Mucosa of descending colon (tissue), 3 donors: Measurements from ENCODE around the gene HMCN2. TPM values are rescaled to one million over a fixed set of nuclear protein-coding genes. Genes with fewer than 3 reads are reported as not detected.
A peak's percentile ranks its signal among the peaks of the same experiment; 100 is the strongest.

Experiments
- ATAC-seq: fragments of 200-7000 bp; cut with Tn5 transposase; one replicate; pipeline ENCODE4 v1.9.1; 2020; ENCODE audit warnings: mild to moderate bottlenecking, moderate library complexity
- DNase-seq, 3 donors: peaks; one replicate each; pipeline ENCODE4 v3.0.0-alpha.2; 2020
- H3K36me3 ChIP-seq: fragments of 200-600 bp; one replicate; pipeline ENCODE4 v1.8.0; 2021; ENCODE audit warnings: low read depth, mild to moderate bottlenecking
- H3K4me1 ChIP-seq: fragments of 200-600 bp; one replicate; pipeline ENCODE4 v1.8.0; 2021; ENCODE audit warnings: low read depth, mild to moderate bottlenecking
- H3K4me3 ChIP-seq: fragments of 200-600 bp; one replicate; pipeline ENCODE4 v1.8.0; 2021; ENCODE audit warnings: mild to moderate bottlenecking
- H3K9me3 ChIP-seq: fragments of 200-600 bp; one replicate; pipeline ENCODE4 v1.8.0; 2021; ENCODE audit warnings: mild to moderate bottlenecking
- CTCF ChIP-seq: fragments of 200-600 bp; IDR thresholded peaks from one replicate; pipeline ENCODE4 v1.8.0; 2022; ENCODE audit warnings: antibody characterized with exemption, mild to moderate bottlenecking
- intact Hi-C, 2 donors: fragments of 100-400 bp; cut with DNase I in 1 of 2; cut with micrococcal nuclease in 1 of 2; formaldehyde crosslinking; loops; one replicate each; pipeline versions ENCODE4 v1.11.0 to v1.11.1; 2022; cut with DNase I, micrococcal nuclease
- total RNA-seq, 3 donors: library from RNA; stranded (reverse); fragmentation: NEBNext Ultra II Directional in 2 of 3; extraction: Animal tissue kit (Norgen Biotek cat#: 25700) in 2 of 3; gene quantifications; one replicate each; pipeline versions ENCODE4 v1.2.1 to v1.2.4, GENCODE V29; 2021 to 2023
- donor health status: DM: no; HTN: no; CAD: no; lungs with moderate emphysema.
- donor health status: DM: no; HTN: no; CAD: no.
- donor health status: DM: no; HTN: yes; CAD: no.

HMCN2 gene
- total RNA-seq, 3 donors from 2014 or later = 28.1 to 40.5 (median 33.2) TPM

DNA sequence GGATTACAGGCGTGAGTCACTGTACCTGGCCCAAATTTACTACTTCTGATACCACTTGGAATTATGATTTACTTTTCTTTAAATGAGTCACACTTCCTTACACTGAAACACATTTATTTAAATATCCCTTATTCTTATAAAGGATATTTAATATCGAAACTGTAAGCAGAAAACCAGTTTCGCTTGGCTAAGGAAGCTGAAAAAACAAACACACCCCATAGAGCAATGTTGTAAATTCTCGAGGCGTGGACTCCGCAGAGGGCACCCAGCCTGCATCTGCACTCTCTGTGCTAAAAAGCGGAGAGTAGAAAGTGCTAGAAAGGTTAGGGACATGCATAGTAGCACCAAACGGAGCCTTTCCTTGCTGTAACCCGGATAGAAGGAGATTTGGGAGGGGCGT is 86.5 kb downstream of the HMCN2 start:
- Histone ChIP-seq H3K9me3 (no peaks in the 10 kb centered on the region), H3K4me1 (peaks cover 6% of the 10 kb centered on the region), H3K4me3 (no peak overlapping the region), H3K36me3 (no peaks in the 10 kb centered on the region)
- no peak for TF ChIP-seq CTCF
- peak; percentile 91 for ATAC-seq
- intact Hi-C loops = no loop called here
- peak in 2 of 3 donors; percentile 55 to 64 for DNase-seq

DNA sequence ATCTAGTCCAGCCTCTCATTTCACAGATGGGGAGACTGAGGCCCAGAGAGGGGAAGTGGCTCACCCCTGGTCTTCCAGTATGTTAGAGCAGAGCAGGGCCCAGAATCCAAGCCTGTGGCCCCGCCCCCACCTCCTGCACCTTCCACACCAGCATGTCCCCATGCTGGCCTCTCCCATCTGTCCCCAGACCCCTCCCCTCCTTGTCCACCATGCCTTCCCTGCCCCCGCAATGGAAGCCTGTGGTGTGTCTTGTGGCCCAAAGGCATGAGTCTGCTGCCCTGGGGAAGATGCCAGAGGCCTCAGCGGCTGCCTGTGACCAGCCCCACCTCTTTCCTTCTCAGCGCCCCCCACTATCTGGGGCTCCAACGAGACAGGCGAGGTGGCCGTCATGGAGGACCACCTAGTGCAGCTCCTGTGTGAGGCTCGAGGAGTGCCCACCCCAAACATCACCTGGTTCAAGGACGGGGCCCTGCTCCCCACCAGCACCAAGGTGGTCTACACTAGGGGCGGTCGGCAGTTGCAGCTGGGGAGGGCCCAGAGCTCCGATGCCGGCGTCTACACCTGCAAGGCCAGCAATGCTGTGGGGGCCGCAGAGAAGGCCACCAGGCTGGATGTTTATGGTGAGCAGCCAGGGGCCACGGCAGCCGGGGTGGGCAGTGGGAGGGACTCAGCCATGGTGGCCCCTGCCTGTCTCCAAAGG is 87.2 kb downstream of the HMCN2 start:
- ATAC-seq (peak; percentile 17), DNase-seq (peak in 2 of 3 donors; percentile 29 to 55)
- Histone ChIP-seq H3K4me3 (no peak overlapping the region), H3K9me3 (no peaks in the 10 kb centered on the region), H3K4me1 (peaks cover 6% of the 10 kb centered on the region), H3K36me3 (no peaks in the 10 kb centered on the region)
- TF ChIP-seq CTCF = no peak
- intact Hi-C loops = no loop called here

- DNase-seq (peak in 1 of 3 donors; percentile 45), ATAC-seq (no peak)
- H3K4me1 ChIP-seq = peaks cover 6% of the 10 kb centered on the region
- intact Hi-C loops = no loop called here
- TF ChIP-seq CTCF = no peak
- H3K4me3 ChIP-seq = no peak overlapping the region
- H3K9me3 ChIP-seq = no peaks in the 10 kb centered on the region
- H3K36me3 ChIP-seq = no peaks in the 10 kb centered on the region
Measured at GRCh38 chr9:130354378-130354777, 88.8 kb downstream of the HMCN2 start.

GRCh38 chr9:130354806-130355205 is 89.2 kb downstream of the HMCN2 start:
- peaks cover 6% of the 10 kb centered on the region for H3K4me1 ChIP-seq
- no peak for TF ChIP-seq CTCF
- DNase-seq (peak in 1 of 3 donors; percentile 50), ATAC-seq (no peak)
- no peaks in the 10 kb centered on the region for H3K36me3 ChIP-seq
- H3K4me3 ChIP-seq = no peak overlapping the region
- no peaks in the 10 kb centered on the region for H3K9me3 ChIP-seq
- intact Hi-C loops = no loop called here

- no peaks in the 10 kb centered on the region for H3K36me3 ChIP-seq
- ATAC-seq = no peak
- H3K9me3 ChIP-seq = no peaks in the 10 kb centered on the region
- peak in 1 of 3 donors; percentile 46 for DNase-seq
- no peak for TF ChIP-seq CTCF
- intact Hi-C loops = no loop called here
- H3K4me1 ChIP-seq = peaks cover 6% of the 10 kb centered on the region
- no peak overlapping the region for H3K4me3 ChIP-seq
Measured at GRCh38 chr9:130356033-130356432, 90.5 kb downstream of the HMCN2 start.
